ENCODE data around the gene SIX6. TPM values are rescaled to one million over a fixed set of nuclear protein-coding genes. Genes with fewer than 3 reads are reported as not detected.
A peak's percentile ranks its signal among the peaks of the same experiment; 100 is the strongest.

SIX6 gene
- total RNA-seq, 1 experiment from 2014 or later: not detected

DNA sequence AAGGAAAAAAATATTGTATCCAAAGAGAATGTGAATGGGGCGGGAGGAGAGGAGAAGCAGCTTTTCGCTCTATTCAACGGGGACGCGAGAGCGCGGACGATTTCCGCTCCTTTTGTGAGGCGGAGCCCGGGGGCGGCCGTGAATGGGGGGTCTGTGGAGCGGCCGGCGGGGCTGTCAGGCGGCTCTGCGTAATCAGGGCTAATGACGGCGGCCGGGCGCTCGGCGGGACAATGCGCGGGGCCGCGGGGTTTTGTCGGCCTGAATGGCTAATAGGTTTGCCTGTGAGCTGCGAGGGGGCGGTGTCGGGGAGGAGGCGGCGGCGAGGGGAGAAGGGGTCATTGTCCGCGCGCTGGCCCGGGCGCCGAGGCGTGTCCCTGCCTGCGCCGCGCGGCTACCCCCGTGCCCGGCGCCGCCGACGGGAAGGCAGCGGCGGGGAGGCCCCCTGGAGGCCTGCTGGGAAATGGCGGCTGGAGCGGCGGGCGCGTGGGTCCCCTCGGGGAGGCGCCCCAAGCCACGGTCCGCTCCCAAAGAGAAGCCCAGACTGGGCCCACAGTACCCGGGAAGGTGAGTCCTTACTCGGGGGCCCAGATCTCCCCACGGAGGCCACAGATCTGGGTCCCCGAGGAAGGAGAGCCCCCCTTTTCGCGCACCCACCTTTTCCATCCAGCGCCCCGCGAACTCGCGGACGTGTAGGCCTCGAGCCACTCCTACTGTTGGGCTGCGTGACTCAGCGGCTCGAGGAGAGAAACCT, 6.0 kb downstream of the SIX6 start:
- no peak overlapping the region for H3T11ph ChIP-seq (ENCODE audit: low read length)
- H3K56ac ChIP-seq (ENCODE audit: insufficient read length, low read depth, low read length): no peak overlapping the region
- WGBS (ENCODE audit: extremely low coverage, insufficient read length, low lambda C conversion rate): no CpG with 5 or more reads among the region's 79 CpGs
- H4K5ac ChIP-seq (ENCODE audit: insufficient read length, low read depth, low read length): no peak overlapping the region
- peak overlapping the region; percentile 53 for H3K4me2 ChIP-seq (ENCODE audit: insufficient read depth, insufficient read length, low read length)
- Mint-ChIP-seq H3K36me3 (ENCODE audit: insufficient read depth in 1 of 3, low read depth in 3 of 3) (no peaks in the 10 kb centered on the region), H3K4me1 (peaks cover 27 to 37% of the 10 kb centered on the region in 2 experiments), H3K4me3 (peak overlapping the region; percentile 67 to 85), H3K9me3 (peaks cover 0 to 8% of the 10 kb centered on the region in 2 experiments; a peak in 1 of 5 replicates), H3K27me3 (ENCODE audit: low read depth) (peaks cover 83% of the 10 kb centered on the region), H3K27ac (no peak overlapping the region)
- peaks cover 4% of the 10 kb centered on the region; the same call in 1 of the 2 replicates for H3K4me1 ChIP-seq (ENCODE audit: insufficient read depth, low read length)
- peaks cover 14% of the 10 kb centered on the region for H3K23me2 ChIP-seq (ENCODE audit: insufficient read length, low read depth, low read length, poor library complexity, severe bottlenecking)
- H3K18ac ChIP-seq (ENCODE audit: insufficient read length, low read depth, low read length): no peak overlapping the region
- no peaks in the 10 kb centered on the region for H3K9me3 ChIP-seq (ENCODE audit: control insufficient read depth, low read depth, low read length)
- no peak overlapping the region for H2BK15ac ChIP-seq (ENCODE audit: low read depth, low read length)
- no peak overlapping the region for H3K4ac ChIP-seq (ENCODE audit: low read depth, low read length)
- H3K27me3 ChIP-seq (ENCODE audit: insufficient read depth, low read length): peaks cover 51% of the 10 kb centered on the region
- peak; percentile 68 for TF ChIP-seq CTCF (conservative IDR thresholded peaks at IDR 0.05)
- no peak overlapping the region for H2AFZ ChIP-seq (ENCODE audit: low read length)
- no peak overlapping the region for H3K23ac ChIP-seq (ENCODE audit: insufficient read length, low read depth, low read length)
- no peak overlapping the region for H3K27ac ChIP-seq (ENCODE audit: insufficient read length, low read depth, low read length)
- no peak overlapping the region; the same call in 1 of the 2 replicates for H3K14ac ChIP-seq (ENCODE audit: insufficient read depth, low read length)
- H3K9ac ChIP-seq (ENCODE audit: extremely low read depth, insufficient read length, low read length): no peak overlapping the region
- no peak overlapping the region for H4K91ac ChIP-seq (ENCODE audit: insufficient read length, low read depth, low read length)
- peaks cover 2% of the 10 kb centered on the region for H4K20me1 ChIP-seq (ENCODE audit: control insufficient read depth, insufficient read depth, insufficient read length)
- H3K79me2 ChIP-seq (ENCODE audit: insufficient read depth, low read length): no peaks in the 10 kb centered on the region
- no peak overlapping the region for H2BK12ac ChIP-seq (ENCODE audit: insufficient read length, low read depth, low read length)
- H2BK120ac ChIP-seq (ENCODE audit: low read depth, low read length, poor library complexity, severe bottlenecking): no peak overlapping the region
- no peaks in the 10 kb centered on the region for H3K79me1 ChIP-seq (ENCODE audit: insufficient read depth, low read depth, low read length, poor library complexity, severe bottlenecking)
- DNase-seq: peak; percentile 83
- H2BK20ac ChIP-seq (ENCODE audit: low read depth, low read length, poor library complexity, severe bottlenecking): no peak overlapping the region
- no peak overlapping the region for H2AK5ac ChIP-seq (ENCODE audit: insufficient read length, low read length)
- H4K8ac ChIP-seq (replicated peaks; ENCODE audit: insufficient read length, low read depth, low read length): no peak overlapping the region
- H2BK5ac ChIP-seq (ENCODE audit: insufficient read length, low read length): no peak overlapping the region
